H1 (cell line): ENCODE data around the gene ACE. TPM values are rescaled to one million over a fixed set of nuclear protein-coding genes. Genes with fewer than 3 reads are reported as not detected.
A peak's percentile ranks its signal among the peaks of the same experiment; 100 is the strongest.

Experiments used
- CTCF ChIA-PET: fragments of 300-600 bp; sonication (Branson Sonifier 250); formaldehyde crosslinking; loops from one replicate; lab custom pipeline; 2021; ENCODE audit not compliant: partially characterized antibody; lab: Charles Lee
- POLR2A ChIA-PET: fragments of 300-600 bp; sonication (Branson Sonifier 250); formaldehyde crosslinking; loops from one replicate; lab custom pipeline; 2021; ENCODE audit warnings: inconsistent platforms; ENCODE audit not compliant: partially characterized antibody; lab: Charles Lee
- DNase-seq, 2 experiments: peaks; one replicate each; pipeline versions ENCODE4 v3.0.0 to v3.0.0-alpha.2; 2010 to 2022; ENCODE audit warnings: low spot score in 2 of 2, low read depth in 1 of 2, mixed read lengths in 1 of 2
- FAIRE-seq: peaks from 2 replicates; lab custom pipeline; 2011; peaks lifted over from hg19 to GRCh38; lab: Jason Lieb, UNC
- H2AFZ ChIP-seq: 2 replicates; pipeline ENCODE4 v1.8.1; 2012; ENCODE audit warnings: low read length, inconsistent platforms
- H2AK5ac ChIP-seq: 2 replicates; pipeline ENCODE4 v1.6.1; 2013; ENCODE audit warnings: low read depth, low read length
- H2BK120ac ChIP-seq: replicated peaks from 2 replicates; pipeline ENCODE3; 2013; ENCODE audit warnings: low read depth, low read length, inconsistent platforms
- H2BK12ac ChIP-seq: 2 replicates; pipeline ENCODE4 v1.6.1; 2013; ENCODE audit warnings: low read depth, low read length
- H2BK15ac ChIP-seq: 2 replicates; pipeline ENCODE4 v1.6.1; 2013; ENCODE audit warnings: low read length
- H2BK20ac ChIP-seq: 2 replicates; pipeline ENCODE4 v1.6.1; 2013; ENCODE audit warnings: low read length
- H2BK5ac ChIP-seq: 2 replicates; pipeline ENCODE4 v1.6.1; 2013; ENCODE audit warnings: low read depth, low read length
- H3K14ac ChIP-seq: 2 replicates; pipeline ENCODE4 v1.6.1; 2013; ENCODE audit warnings: inconsistent platforms; ENCODE audit not compliant: insufficient read length
- H3K18ac ChIP-seq: 2 replicates; pipeline ENCODE4 v1.6.1; 2013; ENCODE audit warnings: low read length; ENCODE audit errors: extremely low read depth
- H3K23ac ChIP-seq: 2 replicates; pipeline ENCODE4 v1.6.1; 2013; ENCODE audit warnings: inconsistent platforms; ENCODE audit not compliant: insufficient read length
- H3K23me2 ChIP-seq: 2 replicates; pipeline ENCODE4 v1.6.1; 2013; ENCODE audit warnings: low read depth, low read length
- H3K27ac ChIP-seq: 2 replicates; pipeline ENCODE4 v1.6.1; 2011; ENCODE audit warnings: low read depth, low read length, inconsistent platforms
- H3K27me3 ChIP-seq, 4 experiments: replicated peaks in 1 of 4; 1 replicate in 1 of 4; 2 replicates in 3 of 4; pipeline versions ENCODE4 v1.6.1 to v1.8.1; 2011 to 2013; ENCODE audit warnings: low read length in 3 of 4, mild to moderate bottlenecking in 3 of 4, inconsistent platforms in 2 of 4, mixed read lengths in 2 of 4, moderate library complexity in 1 of 4; ENCODE audit not compliant: control insufficient read depth in 3 of 4, insufficient read depth in 3 of 4; ENCODE audit errors: extremely low read depth in 1 of 4
- H3K36me3 ChIP-seq, 4 experiments: 2 replicates each; pipeline versions ENCODE4 v1.6.1 to v1.8.1; 2011 to 2013; ENCODE audit warnings: mild to moderate bottlenecking in 4 of 4, low read length in 3 of 4, moderate library complexity in 2 of 4, control low read depth in 1 of 4, inconsistent platforms in 1 of 4; ENCODE audit not compliant: insufficient read depth in 4 of 4, control insufficient read depth in 2 of 4
- H3K4ac ChIP-seq: replicated peaks from 2 replicates; pipeline ENCODE3; 2013; ENCODE audit warnings: low read length, low read depth, mixed read lengths, inconsistent platforms; ENCODE audit not compliant: insufficient read length
- H3K4me1 ChIP-seq, 4 experiments: replicated peaks in 1 of 4; 1 replicate in 1 of 4; 2 replicates in 3 of 4; pipeline versions ENCODE4 v1.6.1 to v1.8.1; 2011 to 2013; ENCODE audit warnings: low read length in 3 of 4, inconsistent platforms in 2 of 4, mixed read lengths in 1 of 4; ENCODE audit not compliant: insufficient read depth in 4 of 4, control insufficient read depth in 3 of 4
- H3K4me2 ChIP-seq, 2 experiments: 2 replicates each; pipeline versions ENCODE4 v1.6.1 to v1.8.1; 2011 to 2013; ENCODE audit warnings: low read depth in 2 of 2, low read length in 2 of 2, control low read depth in 1 of 2, inconsistent platforms in 1 of 2, mild to moderate bottlenecking in 1 of 2; ENCODE audit not compliant: insufficient read depth in 1 of 2
- H3K4me3 ChIP-seq, 4 experiments: fragments of 200-600, 300-600 bp in 1 of 4; sonication (generic), shearing (Covaris generic), sonication (Bioruptor Twin) in 1 of 4; 2 replicates each; pipeline versions ENCODE4 v1.5.1 to v1.8.1; 2011 to 2016; ENCODE audit warnings: low read length in 4 of 4, low read depth in 3 of 4, control low read depth in 2 of 4, inconsistent platforms in 2 of 4, mild to moderate bottlenecking in 2 of 4, mixed read lengths in 1 of 4, moderate library complexity in 1 of 4; ENCODE audit not compliant: insufficient read depth in 2 of 4; ENCODE audit errors: extremely low read depth in 1 of 4
- H3K56ac ChIP-seq: replicated peaks from 2 replicates; pipeline ENCODE3; 2013; ENCODE audit warnings: low read depth, mild to moderate bottlenecking, mixed read lengths, low read length, inconsistent platforms; ENCODE audit not compliant: insufficient read length
- H3K79me1 ChIP-seq: 2 replicates; pipeline ENCODE4 v1.6.1; 2013; ENCODE audit warnings: low read depth, low read length, control low read depth
- H3K79me2 ChIP-seq, 2 experiments: 2 replicates each; pipeline versions ENCODE4 v1.6.1 to v1.8.1; 2012 to 2013; ENCODE audit warnings: low read length in 2 of 2, mild to moderate bottlenecking in 2 of 2, inconsistent platforms in 1 of 2; ENCODE audit not compliant: insufficient read depth in 2 of 2, control insufficient read depth in 1 of 2
- H3K9ac ChIP-seq, 4 experiments: replicated peaks in 1 of 4; 1 replicate in 1 of 4; 2 replicates in 3 of 4; pipeline versions ENCODE4 v1.6.1 to v1.8.1; 2011 to 2013; ENCODE audit warnings: low read depth in 3 of 4, low read length in 3 of 4, control low read depth in 2 of 4, mild to moderate bottlenecking in 2 of 4, moderate library complexity in 2 of 4, inconsistent platforms in 1 of 4; ENCODE audit errors: extremely low read depth in 1 of 4
- H3K9me3 ChIP-seq, 2 experiments: 2 replicates each; pipeline versions ENCODE4 v1.6.1 to v1.8.1; 2012 to 2013; ENCODE audit warnings: mild to moderate bottlenecking in 2 of 2, moderate library complexity in 2 of 2, control low read depth in 1 of 2, inconsistent platforms in 1 of 2, low read depth in 1 of 2, low read length in 1 of 2, mixed read lengths in 1 of 2; ENCODE audit not compliant: insufficient read depth in 2 of 2
- H4K20me1 ChIP-seq, 2 experiments: replicated peaks in 1 of 2; 2 replicates each; pipeline versions ENCODE3 to v1.8.1; 2011 to 2013; ENCODE audit warnings: inconsistent platforms in 2 of 2, low read length in 2 of 2, mild to moderate bottlenecking in 1 of 2; ENCODE audit not compliant: insufficient read depth in 2 of 2, control insufficient read depth in 1 of 2
- H4K5ac ChIP-seq: 2 replicates; pipeline ENCODE4 v1.6.1; 2013; ENCODE audit warnings: low read length, low read depth, mixed read lengths, inconsistent platforms; ENCODE audit not compliant: insufficient read length
- H4K8ac ChIP-seq: 2 replicates; pipeline ENCODE4 v1.8.0; 2013; ENCODE audit warnings: mild to moderate bottlenecking, moderate library complexity, low read length, inconsistent platforms; ENCODE audit not compliant: insufficient read depth; ENCODE audit errors: extremely low read depth
- H4K91ac ChIP-seq: replicated peaks from 2 replicates; pipeline ENCODE3; 2013; ENCODE audit warnings: low read length, mixed read lengths, inconsistent platforms; ENCODE audit not compliant: insufficient read length
- ATF2 ChIP-seq: IDR thresholded peaks from 2 replicates; pipeline ENCODE4 v1.6.1; 2012; ENCODE audit warnings: low read length, inconsistent platforms
- GABPA ChIP-seq: IDR thresholded peaks from 2 replicates; pipeline ENCODE4 v1.6.1; 2011; ENCODE audit warnings: mild to moderate bottlenecking, low read length, moderate library complexity, borderline replicate concordance; ENCODE audit not compliant: insufficient read depth
- SP1 ChIP-seq: IDR thresholded peaks from 2 replicates; pipeline ENCODE4 v1.6.1; 2011; ENCODE audit warnings: low read depth, low read length
- SP4 ChIP-seq: IDR thresholded peaks from 2 replicates; pipeline ENCODE4 v1.6.1; 2012; ENCODE audit warnings: low read length, inconsistent platforms
- TEAD4 ChIP-seq: IDR thresholded peaks from 2 replicates; pipeline ENCODE4 v1.6.1; 2012; ENCODE audit warnings: low read depth, low read length, inconsistent platforms, mixed read lengths
- USF2 ChIP-seq: IDR thresholded peaks from 2 replicates; pipeline ENCODE4 v1.6.1; 2011; ENCODE audit warnings: low read length, improper control_type of control experiment
- YY1 ChIP-seq: IDR thresholded peaks from 2 replicates; pipeline ENCODE4 v1.6.1; 2011; ENCODE audit warnings: low read depth, mild to moderate bottlenecking, low read length
- WGBS, 2 experiments: shearing (Covaris generic) in 1 of 2; methylation state at CpG; one replicate each; pipeline versions ENCODE4 v1.1.6 to v1.1.7; 2013 to 2015; ENCODE audit warnings: low lambda C conversion rate in 2 of 2, mixed read lengths in 2 of 2, inconsistent platforms in 1 of 2, low coverage in 1 of 2, missing lambda C conversion rate in 1 of 2; ENCODE audit not compliant: insufficient replicate concordance in 2 of 2, insufficient coverage in 1 of 2, insufficient read length in 1 of 2; ENCODE audit errors: extremely low coverage in 1 of 2, missing lambda C conversion rate in 1 of 2; 5-methylcytosine and 5-hydroxymethylcytosine counted together
- polyA plus RNA-seq, 7 experiments: library from polyadenylated mRNA; depleted of rRNA in 3 of 7; stranded (reverse) in 5 of 7; unstranded in 2 of 7; fragments of >200 nt in 5 of 7; fragments of 200-250 nt in 2 of 7; gene quantifications; 1 replicate in 5 of 7; 2 replicates in 1 of 7; 4 replicates in 1 of 7; pipeline versions ENCODE4 v1.2.1 to v1.2.3, GENCODE V29; 2011 to 2013; ENCODE audit warnings: missing spikeins in 2 of 7, mixed read lengths in 2 of 7
- total RNA-seq: library from RNA; stranded (reverse); fragmentation: NEBNext Ultra II Directional; extraction: Animal tissue kit (Norgen Biotek cat#: 25700); gene quantifications from 2 replicates; pipeline ENCODE4 v1.2.1, GENCODE V29; 2021

ACE gene
- total and polyA plus RNA-seq, 2 of the 8 experiments (the other 6 are each of a cell fraction or from before 2014, with no cell fraction given) = 2.5 to 5.5 TPM

GRCh38 chr17:63445954-63446752 is 30.7 kb upstream of the ACE start, which contains the start of gene CYB561:
CYB561 (minus strand) TSS chr17:63446306; CDS start chr17:63437547, 8,759 bp downstream.
- peak within 1 kb of the TSS; percentile 49 to 74 (median 55) for H3K4me3 ChIP-seq
- peak within 1 kb of the TSS; percentile 73 to 96 for H3K4me2 ChIP-seq
- H2BK120ac ChIP-seq = no peak within 1 kb of the TSS
- H2AK5ac ChIP-seq = peak within 1 kb of the TSS; percentile 84
- no peaks in the 10 kb centered on the region for H3K9me3 ChIP-seq
- H3K23me2 ChIP-seq = peaks cover 9% of the 10 kb centered on the region; the same call in 1 of the 2 replicates
- H3K4ac ChIP-seq = no peak within 1 kb of the TSS
- H4K8ac ChIP-seq = peak within 1 kb of the TSS; percentile 94
- FAIRE-seq = no peak
- H3K27ac ChIP-seq = no peak within 1 kb of the TSS; the same call in 1 of the 2 replicates
- H3K9ac ChIP-seq = peak within 1 kb of the TSS in 3 of 4 experiments; percentile 34 to 45 (median 34); a peak in 5 of 7 replicates
- H3K27me3 ChIP-seq = peaks cover 0 to 10% (median 2%) of the 10 kb centered on the region in 4 experiments; a peak in 2 of 7 replicates
- peak within 1 kb of the TSS; percentile 15 for H4K5ac ChIP-seq
- H4K91ac ChIP-seq = peak within 1 kb of the TSS; percentile 84
- ChIA-PET POLR2A (interaction anchor here (1.0 to 5.1 kb wide), 11 partner anchors 9 to 252 kb away, joined by 3 to 33 read pairs (median 4); partner anchors contain the start of genes ACE and TACO1), CTCF (interaction anchor here (1.0 to 29.0 kb wide), 9 partner anchors 8 to 166 kb away, joined by 3 to 758 read pairs (median 4); partner anchors contain the start of gene ACE)
- peak within 1 kb of the TSS; percentile 84 for H2BK12ac ChIP-seq
- peak in 1 of 2 experiments; percentile 92 for DNase-seq
- 3% methylated on average over 56 of the region's 99 CpGs; no CpG with 5 or more reads in 1 of the 2 experiments for whole genome bisulfite sequencing, 2 experiments
- H3K18ac ChIP-seq = peak within 1 kb of the TSS; percentile 93
- no peak within 1 kb of the TSS for H3K56ac ChIP-seq
- H3K4me1 ChIP-seq = peaks cover 0 to 20% (median 10%) of the 10 kb centered on the region in 4 experiments; a peak in 6 of 7 replicates
- 0 out of 2 replicates have a peak, but pooled peaks cover 2% of the 10 kb centered on the region for H3K79me1 ChIP-seq
- H3K36me3 ChIP-seq = no peaks in the 10 kb centered on the region
- no peak within 1 kb of the TSS for H2BK20ac ChIP-seq
- H3K79me2 ChIP-seq = no peaks in the 10 kb centered on the region
- H2BK15ac ChIP-seq = no peak within 1 kb of the TSS
- no peak within 1 kb of the TSS for H3K14ac ChIP-seq
- H2AFZ ChIP-seq = peak within 1 kb of the TSS; percentile 87; the same call in 1 of the 2 replicates
- no peak within 1 kb of the TSS for H3K23ac ChIP-seq
- H4K20me1 ChIP-seq = no peaks in the 10 kb centered on the region
- peak within 1 kb of the TSS; percentile 69; the same call in 1 of the 2 replicates for H2BK5ac ChIP-seq
- TF ChIP-seq USF2 = no peak
- no peak for TF ChIP-seq SP1
- TF ChIP-seq ATF2 = no peak
- TF ChIP-seq YY1 = 0 out of 2 replicates have a peak, but pooled peaks have one; percentile 8
- no peak for TF ChIP-seq TEAD4
- peak; percentile 70; the same call in 1 of the 2 replicates for TF ChIP-seq GABPA
- no peak for TF ChIP-seq SP4
